ENCODE data around the gene ZNF366. TPM values are rescaled to one million over a fixed set of nuclear protein-coding genes. Genes with fewer than 3 reads are reported as not detected.

ZNF366 gene
- total RNA-seq, 4 donors from 2014 or later, result 0.29 to 20.5 (median 12.1) TPM

GRCh38 chr5:72512593-72512860 is 5.3 kb upstream of the ZNF366 start:
- no peak for DNase-seq
- H3K27me3 ChIP-seq, result no peaks in the 10 kb centered on the region
- no peak overlapping the region for H3K27ac ChIP-seq
- intact Hi-C loops (cut with DNase I; ENCODE audit: low total_unique reads), result no loop called here
- H3K4me3 ChIP-seq, result no peak overlapping the region
- TF ChIP-seq, protein P1, sequence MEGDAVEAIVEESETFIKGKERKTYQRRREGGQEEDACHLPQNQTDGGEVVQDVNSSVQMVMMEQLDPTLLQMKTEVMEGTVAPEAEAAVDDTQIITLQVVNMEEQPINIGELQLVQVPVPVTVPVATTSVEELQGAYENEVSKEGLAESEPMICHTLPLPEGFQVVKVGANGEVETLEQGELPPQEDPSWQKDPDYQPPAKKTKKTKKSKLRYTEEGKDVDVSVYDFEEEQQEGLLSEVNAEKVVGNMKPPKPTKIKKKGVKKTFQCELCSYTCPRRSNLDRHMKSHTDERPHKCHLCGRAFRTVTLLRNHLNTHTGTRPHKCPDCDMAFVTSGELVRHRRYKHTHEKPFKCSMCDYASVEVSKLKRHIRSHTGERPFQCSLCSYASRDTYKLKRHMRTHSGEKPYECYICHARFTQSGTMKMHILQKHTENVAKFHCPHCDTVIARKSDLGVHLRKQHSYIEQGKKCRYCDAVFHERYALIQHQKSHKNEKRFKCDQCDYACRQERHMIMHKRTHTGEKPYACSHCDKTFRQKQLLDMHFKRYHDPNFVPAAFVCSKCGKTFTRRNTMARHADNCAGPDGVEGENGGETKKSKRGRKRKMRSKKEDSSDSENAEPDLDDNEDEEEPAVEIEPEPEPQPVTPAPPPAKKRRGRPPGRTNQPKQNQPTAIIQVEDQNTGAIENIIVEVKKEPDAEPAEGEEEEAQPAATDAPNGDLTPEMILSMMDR (IDR thresholded peaks at IDR 0.05), result no peak
- no peak for TF ChIP-seq POLR2A (IDR thresholded peaks at IDR 0.05)
- no peaks in the 10 kb centered on the region for H3K9me3 ChIP-seq
- peaks cover 0 to 6% of the 10 kb centered on the region in 2 donors for H3K4me1 ChIP-seq
- H3K36me3 ChIP-seq, result no peaks in the 10 kb centered on the region

- Histone ChIP-seq H3K4me3 (no peak overlapping the region), H3K9me3 (no peaks in the 10 kb centered on the region), H3K4me1 (peaks cover 0 to 6% of the 10 kb centered on the region in 2 donors), H3K27ac (no peak overlapping the region), H3K36me3 (no peaks in the 10 kb centered on the region), H3K27me3 (no peaks in the 10 kb centered on the region)
- DNase-seq, result no peak
- TF ChIP-seq POLR2A (IDR thresholded peaks at IDR 0.05), result no peak
- TF ChIP-seq, protein P1 (IDR thresholded peaks at IDR 0.05), result no peak
- intact Hi-C loops (cut with DNase I; ENCODE audit: low total_unique reads), result no loop called here
Observed at GRCh38 chr5:72511774-72512592, 4.8 kb upstream of the ZNF366 start.

GRCh38 chr5:72511366-72511765 is 4.2 kb upstream of the ZNF366 start:
- Histone ChIP-seq H3K27me3 (no peaks in the 10 kb centered on the region), H3K36me3 (no peaks in the 10 kb centered on the region), H3K4me3 (no peak overlapping the region), H3K9me3 (no peaks in the 10 kb centered on the region), H3K4me1 (peaks cover 0 to 6% of the 10 kb centered on the region in 2 donors), H3K27ac (peak overlapping the region in 1 of 2 donors; percentile 79)
- TF ChIP-seq POLR2A (IDR thresholded peaks at IDR 0.05), result no peak
- TF ChIP-seq, protein P1 (IDR thresholded peaks at IDR 0.05), result no peak
- intact Hi-C loops (cut with DNase I; ENCODE audit: low total_unique reads), result no loop called here
- DNase-seq, result no peak

GRCh38 chr5:72510610-72511181 is 3.5 kb upstream of the ZNF366 start:
- Histone ChIP-seq H3K27me3 (no peaks in the 10 kb centered on the region), H3K36me3 (no peaks in the 10 kb centered on the region), H3K9me3 (no peaks in the 10 kb centered on the region), H3K27ac (peak overlapping the region in 1 of 2 donors; percentile 79), H3K4me1 (peaks cover 0 to 6% of the 10 kb centered on the region in 2 donors), H3K4me3 (no peak overlapping the region)
- intact Hi-C loops (cut with DNase I; ENCODE audit: low total_unique reads), result no loop called here
- TF ChIP-seq, protein P1 (IDR thresholded peaks at IDR 0.05), result no peak
- no peak for TF ChIP-seq POLR2A (IDR thresholded peaks at IDR 0.05)
- peak; percentile 38 to 49 for DNase-seq

DNA sequence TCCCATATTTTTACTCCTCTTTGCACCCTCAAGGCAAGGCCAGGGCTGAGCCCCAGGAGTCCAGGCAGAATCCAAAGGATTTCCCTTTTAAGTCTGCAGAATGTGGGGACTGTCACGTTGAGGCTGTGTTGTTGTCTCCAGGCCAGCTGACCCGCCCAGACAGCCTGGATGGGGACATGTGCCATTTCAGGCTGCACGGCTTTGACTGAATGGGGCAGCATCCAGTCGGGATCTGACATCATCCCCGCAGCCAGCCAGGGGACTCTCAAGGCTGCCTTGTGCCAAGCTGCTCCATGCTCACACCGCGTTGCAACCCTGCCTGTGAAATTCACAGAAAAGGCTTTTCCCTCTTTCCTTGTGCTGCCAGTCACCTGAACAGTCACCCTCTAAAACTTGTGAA is 2.2 kb upstream of the ZNF366 start:
- H3K4me1 ChIP-seq, result peaks cover 0 to 6% of the 10 kb centered on the region in 2 donors
- H3K4me3 ChIP-seq, result no peak overlapping the region
- intact Hi-C loops (cut with DNase I; ENCODE audit: low total_unique reads), result no loop called here
- no peaks in the 10 kb centered on the region for H3K36me3 ChIP-seq
- H3K9me3 ChIP-seq, result no peaks in the 10 kb centered on the region
- TF ChIP-seq, protein P1 (IDR thresholded peaks at IDR 0.05), result no peak
- no peak for TF ChIP-seq POLR2A (IDR thresholded peaks at IDR 0.05)
- H3K27ac ChIP-seq, result peak overlapping the region; percentile 20 to 79
- H3K27me3 ChIP-seq, result no peaks in the 10 kb centered on the region
- DNase-seq, result peak in 1 of 2 donors; percentile 27

All from uterus (tissue), 4 donors.